Measurements from ENCODE around the gene UBXN11.
"Not testable (repeated sequence)": the region's sequence is repeated elsewhere in the genome, so short reads cannot be mapped to it uniquely, and the experiment has no call there.

Gene UBXN11

GRCh38 chr1:26337206-26337535 lies 30.7 kb upstream of the UBXN11 start:
- in situ Hi-C loops (cut with HindIII; ENCODE audit: low sequenced_read_pairs): no loop called here

- in situ Hi-C loops (cut with HindIII; ENCODE audit: low sequenced_read_pairs): no loop called here
Measured at GRCh38 chr1:26336477-26337205, 30.2 kb upstream of the UBXN11 start.

GRCh38 chr1:26335774-26336476 lies 29.5 kb upstream of the UBXN11 start:
- in situ Hi-C loops (cut with HindIII; ENCODE audit: low sequenced_read_pairs): no loop called here

- in situ Hi-C loops (cut with HindIII; ENCODE audit: low sequenced_read_pairs): not testable (repeated sequence)
Measured at GRCh38 chr1:26333312-26333711, 26.9 kb upstream of the UBXN11 start.

- in situ Hi-C loops (cut with HindIII; ENCODE audit: low sequenced_read_pairs): no loop called here
Measured at GRCh38 chr1:26330276-26330675, 23.8 kb upstream of the UBXN11 start.

GRCh38 chr1:26329380-26329779 lies 22.9 kb upstream of the UBXN11 start:
- in situ Hi-C loops (cut with HindIII; ENCODE audit: low sequenced_read_pairs): not testable (repeated sequence)

- in situ Hi-C loops (cut with HindIII; ENCODE audit: low sequenced_read_pairs): no loop called here
Measured at GRCh38 chr1:26328597-26328996, 22.2 kb upstream of the UBXN11 start.

GRCh38 chr1:26327956-26328362 lies 21.5 kb upstream of the UBXN11 start:
- in situ Hi-C loops (cut with HindIII; ENCODE audit: low sequenced_read_pairs): no loop called here

- in situ Hi-C loops (cut with HindIII; ENCODE audit: low sequenced_read_pairs): no loop called here
Measured at GRCh38 chr1:26324550-26324949, 18.1 kb upstream of the UBXN11 start.

- in situ Hi-C loops (cut with HindIII; ENCODE audit: low sequenced_read_pairs): no loop called here
Measured at GRCh38 chr1:26323382-26323781, 16.9 kb upstream of the UBXN11 start.

GRCh38 chr1:26322042-26322331 lies 15.6 kb upstream of the UBXN11 start:
- in situ Hi-C loops (cut with HindIII; ENCODE audit: low sequenced_read_pairs): no loop called here

- in situ Hi-C loops (cut with HindIII; ENCODE audit: low sequenced_read_pairs): no loop called here
Measured at GRCh38 chr1:26321315-26322041, 15.0 kb upstream of the UBXN11 start.

- in situ Hi-C loops (cut with HindIII; ENCODE audit: low sequenced_read_pairs): no loop called here
Measured at GRCh38 chr1:26320896-26321295, 14.5 kb upstream of the UBXN11 start.

- in situ Hi-C loops (cut with HindIII; ENCODE audit: low sequenced_read_pairs): no loop called here
Measured at GRCh38 chr1:26318338-26319064, 12.1 kb upstream of the UBXN11 start.

- in situ Hi-C loops (cut with HindIII; ENCODE audit: low sequenced_read_pairs): no loop called here
Measured at GRCh38 chr1:26317612-26318337, 11.3 kb upstream of the UBXN11 start, which contains the start of gene CD52. CD52 (plus strand) TSS chr1:26317958; CDS start chr1:26318018, 60 bp downstream.

- in situ Hi-C loops (cut with HindIII; ENCODE audit: low sequenced_read_pairs): no loop called here
Measured at GRCh38 chr1:26317146-26317545, 10.7 kb upstream of the UBXN11 start.

- in situ Hi-C loops (cut with HindIII; ENCODE audit: low sequenced_read_pairs): no loop called here
Measured at GRCh38 chr1:26315874-26316850, 9.7 kb upstream of the UBXN11 start.

GRCh38 chr1:26314501-26314900 lies 8.1 kb upstream of the UBXN11 start:
- in situ Hi-C loops (cut with HindIII; ENCODE audit: low sequenced_read_pairs): no loop called here
